PFSK-1 (cell line): Measurements from ENCODE around the gene CCDC183.

Source experiments
- FOXP2 ChIP-seq: optimal IDR thresholded peaks from 2 replicates; pipeline ENCODE3; 2011; ENCODE audit warnings: borderline replicate concordance, control low read depth, inconsistent platforms; ENCODE audit not compliant: insufficient read depth; ENCODE audit errors: extremely low read length, extremely low read depth
- POLR2AphosphoS5 ChIP-seq: IDR thresholded peaks from 2 replicates; pipeline ENCODE4 v1.6.1; 2012; ENCODE audit warnings: low read depth, mild to moderate bottlenecking, control low read depth, low read length, moderate library complexity
- REST ChIP-seq, 2 experiments: IDR thresholded peaks; 2 replicates each; pipeline versions ENCODE4 v1.6.1 to v1.8.0; 2011 to 2012; ENCODE audit warnings: low read depth in 2 of 2, low read length in 2 of 2, control low read depth in 1 of 2, inconsistent platforms in 1 of 2, mild to moderate bottlenecking in 1 of 2, moderate library complexity in 1 of 2; ENCODE audit not compliant: insufficient read depth in 1 of 2
- SIN3A ChIP-seq: IDR thresholded peaks from 2 replicates; pipeline ENCODE4 v1.6.1; 2012; ENCODE audit warnings: mild to moderate bottlenecking, low read length, moderate library complexity, borderline replicate concordance; ENCODE audit not compliant: insufficient read depth
- TAF1 ChIP-seq: IDR thresholded peaks from 2 replicates; pipeline ENCODE4 v1.6.1; 2012; ENCODE audit warnings: low read length, control low read depth, borderline replicate concordance; ENCODE audit not compliant: insufficient read depth

The CCDC183 gene

GRCh38 chr9:136748666-136749611 lies 47.2 kb upstream of the CCDC183 start:
- TF ChIP-seq POLR2AphosphoS5: no peak
- TF ChIP-seq SIN3A: no peak
- TF ChIP-seq REST (IDR thresholded peaks at IDR 0.05; ENCODE audit: insufficient read depth in 1 of 2, low read depth in 2 of 2, low read length in 2 of 2): no peak
- no peak for TF ChIP-seq FOXP2
- no peak for TF ChIP-seq TAF1

GRCh38 chr9:136750526-136750925 lies 45.6 kb upstream of the CCDC183 start:
- TF ChIP-seq FOXP2: no peak
- no peak for TF ChIP-seq SIN3A
- TF ChIP-seq REST (IDR thresholded peaks at IDR 0.05; ENCODE audit: insufficient read depth in 1 of 2, low read depth in 2 of 2, low read length in 2 of 2): no peak
- TF ChIP-seq TAF1: no peak
- no peak for TF ChIP-seq POLR2AphosphoS5

GRCh38 chr9:136751244-136751643 lies 44.9 kb upstream of the CCDC183 start:
- TF ChIP-seq TAF1 (no peak), FOXP2 (no peak), POLR2AphosphoS5 (no peak), SIN3A (no peak), REST (IDR thresholded peaks at IDR 0.05; ENCODE audit: insufficient read depth in 1 of 2, low read depth in 2 of 2, low read length in 2 of 2) (no peak)

GRCh38 chr9:136751814-136752213 lies 44.3 kb upstream of the CCDC183 start:
- TF ChIP-seq REST (IDR thresholded peaks at IDR 0.05; ENCODE audit: insufficient read depth in 1 of 2, low read depth in 2 of 2, low read length in 2 of 2): no peak
- TF ChIP-seq SIN3A: no peak
- TF ChIP-seq FOXP2: no peak
- no peak for TF ChIP-seq TAF1
- no peak for TF ChIP-seq POLR2AphosphoS5
